CD4-positive, alpha-beta T cell treated with Interleukin-10 for 1 hour (primary cell): Measurements from ENCODE around the gene RPL18.

Experiments
- DNase-seq: peaks from one replicate; pipeline ENCODE4 v3.0.0-alpha.2; 2020

Gene RPL18

GRCh38 chr19:48575931-48576622 is 42.9 kb downstream of the RPL18 start:
- no peak for DNase-seq

DNA sequence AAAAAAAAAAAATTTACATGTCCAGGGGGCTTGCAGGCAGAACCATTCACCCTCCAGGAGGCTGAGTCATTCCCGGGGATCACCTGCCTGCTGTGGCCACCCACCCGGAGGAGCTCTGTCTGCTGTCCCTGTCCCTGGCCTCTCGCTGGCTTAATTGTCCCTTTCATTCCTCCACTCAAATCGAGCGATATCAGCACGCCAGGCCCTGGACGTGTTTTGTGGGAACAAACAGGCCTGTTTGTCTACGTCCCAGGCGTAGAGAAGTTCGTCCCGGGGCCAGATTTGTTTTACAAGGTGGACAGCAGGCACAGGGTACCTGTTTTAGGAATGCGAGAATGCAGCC is 45.8 kb downstream of the RPL18 start:
- DNase-seq = no peak

GRCh38 chr19:48571378-48572162 is 47.4 kb downstream of the RPL18 start:
- DNase-seq = no peak

DNA sequence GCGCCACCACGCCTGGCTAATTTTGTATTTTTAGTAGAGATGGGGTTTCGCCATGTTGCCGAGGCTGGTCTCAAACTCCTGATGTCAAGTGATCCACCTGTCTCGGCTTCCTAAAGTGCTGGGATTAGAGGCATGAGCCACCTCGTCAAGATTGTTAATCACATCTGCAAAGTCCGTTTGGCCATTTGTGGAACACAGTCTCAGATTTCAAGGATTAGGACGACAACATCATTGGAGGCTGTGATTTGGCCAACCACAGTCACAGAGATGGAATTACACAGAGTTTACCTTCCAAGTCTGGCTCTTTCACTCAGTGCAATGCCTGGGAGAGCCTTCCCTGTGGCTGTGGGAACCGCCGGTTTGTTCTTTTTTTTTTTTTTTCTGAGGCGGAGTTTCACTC is 49.2 kb downstream of the RPL18 start:
- DNase-seq = no peak

DNA sequence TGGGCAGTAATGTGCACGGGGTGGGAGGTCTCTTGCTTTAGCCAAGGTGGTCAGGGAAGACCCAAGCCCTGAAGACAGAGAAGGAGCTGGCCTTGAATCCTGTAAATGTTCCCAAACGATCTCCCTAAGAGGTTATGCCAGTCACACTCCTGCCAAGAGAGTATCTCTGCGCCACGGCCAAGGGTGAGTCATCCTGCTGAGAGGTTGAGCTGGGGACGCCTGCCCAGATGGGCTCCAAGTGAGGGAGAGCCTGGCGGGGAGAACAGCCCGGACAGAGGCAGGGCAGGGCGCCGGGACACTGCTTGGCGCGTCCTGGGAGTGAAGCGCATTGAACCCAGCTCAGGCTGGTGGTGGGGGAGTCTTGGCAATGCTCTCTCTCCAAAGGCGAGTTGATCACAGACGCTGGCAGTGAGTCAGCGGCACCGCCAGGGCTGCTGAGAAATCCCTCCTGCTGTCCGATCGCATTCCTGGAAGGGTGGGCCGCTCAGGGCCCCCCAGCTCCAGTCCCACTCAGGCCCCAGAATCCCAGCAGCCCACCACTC is 50.6 kb downstream of the RPL18 start:
- no peak for DNase-seq
